Measurements from ENCODE around the gene HEXB. TPM values are rescaled to one million over a fixed set of nuclear protein-coding genes. Genes with fewer than 3 reads are reported as not detected.

HEXB gene
- total RNA-seq, result 294 TPM
- long read RNA-seq, transcript HEXB-201 (14 exons, 1,901 nt), result major isoform, 366 of 398 reads
- long read RNA-seq, partial matches to known transcripts, result 10 of 398 reads
- long read RNA-seq, other reads (novel, unspliced or antisense), result 20 of 398 reads

GRCh38 chr5:74684900-74685851 lies at the start of gene HEXB:
Gene HEXB (plus strand): TSS chr5:74685233. CDS start chr5:74685261, 28 bp downstream.
- intact Hi-C loops (cut with DNase I), result no loop called here
- no peaks in the 10 kb centered on the region for H3K9me3 ChIP-seq
- H3K4me3 ChIP-seq, result peak within 1 kb of the TSS; percentile 69
- peak within 1 kb of the TSS; percentile 86 for H3K27ac ChIP-seq
- no peaks in the 10 kb centered on the region for H3K27me3 ChIP-seq
- H3K4me1 ChIP-seq, result peaks cover 15% of the 10 kb centered on the region
- peak; percentile 97 for DNase-seq
- peak; percentile 23 for TF ChIP-seq CTCF (IDR thresholded peaks at IDR 0.05)
- H3K36me3 ChIP-seq, result peaks cover 13% of the 10 kb centered on the region
- ATAC-seq, result peak; percentile 98

- Histone ChIP-seq H3K4me1 (peaks cover 35% of the 10 kb centered on the region), H3K36me3 (peaks cover 19% of the 10 kb centered on the region)
These were observed 48.9 kb upstream of the HEXB start for GRCh38 chr5:74636149-74636548.

GRCh38 chr5:74636552-74636951 lies 48.5 kb upstream of the HEXB start:
- H3K36me3 ChIP-seq, result peaks cover 19% of the 10 kb centered on the region
- TF ChIP-seq CTCF (IDR thresholded peaks at IDR 0.05), result no peak
- no peak overlapping the region for H3K27ac ChIP-seq
- H3K4me3 ChIP-seq, result no peak overlapping the region
- intact Hi-C loops (cut with DNase I), result loop anchor here (10.0 kb wide), 1 partner anchor 242 kb away; no protein-coding TSS in a partner anchor
- H3K4me1 ChIP-seq, result peaks cover 33% of the 10 kb centered on the region
- ATAC-seq (no peak), DNase-seq (no peak)
- no peaks in the 10 kb centered on the region for H3K27me3 ChIP-seq
- no peaks in the 10 kb centered on the region for H3K9me3 ChIP-seq

More at GRCh38 chr5:74636149-74636548, 48.9 kb upstream of the HEXB start:
- intact Hi-C loops (cut with DNase I), result loop anchor here (10.0 kb wide), 1 partner anchor 241 kb away; no protein-coding TSS in a partner anchor
- no peaks in the 10 kb centered on the region for H3K27me3 ChIP-seq
- no peak for TF ChIP-seq CTCF (IDR thresholded peaks at IDR 0.05)
- DNase-seq (no peak), ATAC-seq (no peak)
- no peak overlapping the region for H3K27ac ChIP-seq
- no peak overlapping the region for H3K4me3 ChIP-seq
- H3K9me3 ChIP-seq, result no peaks in the 10 kb centered on the region

GRCh38 chr5:74638544-74638969 lies 46.5 kb upstream of the HEXB start:
- H3K4me3 ChIP-seq, result peak overlapping the region; percentile 85
- DNase-seq (no peak), ATAC-seq (no peak)
- H3K27me3 ChIP-seq, result no peaks in the 10 kb centered on the region
- intact Hi-C loops (cut with DNase I), result loop anchor here (10.0 kb wide), 1 partner anchor 244 kb away; no protein-coding TSS in a partner anchor
- peak overlapping the region; percentile 93 for H3K27ac ChIP-seq
- H3K4me1 ChIP-seq, result peaks cover 35% of the 10 kb centered on the region
- H3K36me3 ChIP-seq, result peaks cover 17% of the 10 kb centered on the region
- no peaks in the 10 kb centered on the region for H3K9me3 ChIP-seq
- no peak for TF ChIP-seq CTCF (IDR thresholded peaks at IDR 0.05)

GRCh38 chr5:74638970-74639806 lies 45.8 kb upstream of the HEXB start:
- no peak for DNase-seq
- Histone ChIP-seq H3K27ac (peak overlapping the region; percentile 93), H3K4me1 (peaks cover 38% of the 10 kb centered on the region)

More at GRCh38 chr5:74638970-74639806, 45.8 kb upstream of the HEXB start:
- H3K36me3 ChIP-seq, result peaks cover 10% of the 10 kb centered on the region
- no peaks in the 10 kb centered on the region for H3K27me3 ChIP-seq
- H3K9me3 ChIP-seq, result no peaks in the 10 kb centered on the region
- TF ChIP-seq CTCF (IDR thresholded peaks at IDR 0.05), result no peak
- peak overlapping the region; percentile 85 for H3K4me3 ChIP-seq
- no peak for ATAC-seq
- intact Hi-C loops (cut with DNase I), result loop anchor here (10.0 kb wide), 1 partner anchor 244 kb away; no protein-coding TSS in a partner anchor

All from upper lobe of right lung (tissue), 1 donor.